H1 (cell line): Measurements from ENCODE around the gene HSF4. TPM values are rescaled to one million over a fixed set of nuclear protein-coding genes. Genes with fewer than 3 reads are reported as not detected.
A peak's percentile ranks its signal among the peaks of the same experiment; 100 is the strongest.

Experiments used
- BACH1 ChIP-seq: IDR thresholded peaks from 2 replicates; pipeline ENCODE4 v1.6.1; 2012; ENCODE audit warnings: low read length, improper control_type of control experiment
- BCL11A ChIP-seq, 2 experiments: IDR thresholded peaks; one replicate each; pipeline ENCODE4 v1.6.1; 2011; ENCODE audit warnings: low read depth in 2 of 2, low read length in 2 of 2, mild to moderate bottlenecking in 2 of 2
- RBBP5 ChIP-seq: IDR thresholded peaks from 2 replicates; pipeline ENCODE4 v1.7.1; 2012; ENCODE audit warnings: low read depth, mild to moderate bottlenecking, inconsistent platforms, low read length, moderate library complexity, borderline replicate concordance
- SIX5 ChIP-seq: IDR thresholded peaks from 2 replicates; pipeline ENCODE4 v1.6.1; 2011; ENCODE audit warnings: mild to moderate bottlenecking, low read depth, low read length
- SRF ChIP-seq: IDR thresholded peaks from 2 replicates; pipeline ENCODE4 v1.6.1; 2011; ENCODE audit warnings: mild to moderate bottlenecking, low read depth, low read length, moderate library complexity
- TAF7 ChIP-seq: optimal IDR thresholded peaks from 2 replicates; pipeline ENCODE3; 2011; ENCODE audit warnings: low read depth, mild to moderate bottlenecking, inconsistent platforms, low read length, moderate library complexity, borderline replicate concordance
- TEAD4 ChIP-seq: IDR thresholded peaks from 2 replicates; pipeline ENCODE4 v1.6.1; 2012; ENCODE audit warnings: low read depth, low read length, inconsistent platforms, mixed read lengths
- polyA plus RNA-seq, 7 experiments: library from polyadenylated mRNA; depleted of rRNA in 3 of 7; stranded (reverse) in 5 of 7; unstranded in 2 of 7; fragments of >200 nt in 5 of 7; fragments of 200-250 nt in 2 of 7; gene quantifications; 1 replicate in 5 of 7; 2 replicates in 1 of 7; 4 replicates in 1 of 7; pipeline versions ENCODE4 v1.2.1 to v1.2.3, GENCODE V29; 2011 to 2013; ENCODE audit warnings: missing spikeins in 2 of 7, mixed read lengths in 2 of 7
- total RNA-seq: library from RNA; stranded (reverse); fragmentation: NEBNext Ultra II Directional; extraction: Animal tissue kit (Norgen Biotek cat#: 25700); gene quantifications from 2 replicates; pipeline ENCODE4 v1.2.1, GENCODE V29; 2021

HSF4 gene
- total and polyA plus RNA-seq, 2 of the 8 experiments (the other 6 are each of a cell fraction or from before 2014, with no cell fraction given): 0.14 TPM; not detected in 1

GRCh38 chr16:67150047-67150832 lies 14.3 kb upstream of the HSF4 start (continued):
- 0 out of 2 replicates have a peak, but pooled peaks have one; percentile 74 for TF ChIP-seq BACH1
- TF ChIP-seq TEAD4: 0 out of 2 replicates have a peak, but pooled peaks have one; percentile 5
- TF ChIP-seq SIX5: no peak
- 0 out of 2 replicates have a peak, but pooled peaks have one; percentile 50 for TF ChIP-seq RBBP5
- no peak for TF ChIP-seq BCL11A (IDR thresholded peaks at IDR 0.05; ENCODE audit: low read depth in 2 of 2, low read length in 2 of 2)
- peak; percentile 14 for TF ChIP-seq TAF7
- 0 out of 2 replicates have a peak, but pooled peaks have one; percentile 9 for TF ChIP-seq SRF
